ENCODE results near the gene SLC27A5. TPM values are rescaled to one million over a fixed set of nuclear protein-coding genes. Genes with fewer than 3 reads are reported as not detected.
"Not testable (repeated sequence)": the region's sequence is repeated elsewhere in the genome, so short reads cannot be mapped to it uniquely, and the experiment has no call there.

Gene SLC27A5
- total RNA-seq, 4 donors from 2014 or later: 10.6 to 22.4 (median 17.7) TPM

DNA sequence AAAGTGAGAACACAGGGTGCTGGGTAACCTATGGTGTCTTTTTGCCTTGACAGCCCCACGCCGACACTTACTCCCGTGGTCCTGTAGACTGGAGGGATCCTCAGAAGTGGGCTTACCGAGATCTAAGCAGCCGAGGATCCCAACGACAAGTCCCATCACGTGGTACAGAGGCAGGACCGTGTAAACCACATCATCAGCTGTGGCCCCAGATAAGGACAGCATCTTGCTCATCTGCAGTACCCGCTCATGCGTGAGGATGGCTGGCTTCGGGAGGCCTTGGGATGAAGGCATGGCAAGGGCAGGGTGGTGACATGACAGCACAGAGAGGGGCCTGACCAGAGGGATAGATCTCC is 2.1 kb downstream of the SLC27A5 start:
- Histone ChIP-seq H3K4me1 (peaks cover 10 to 11% of the 10 kb centered on the region in 2 donors), H3K36me3 (no peaks in the 10 kb centered on the region), H3K4me3 (replicated peaks in 1 of 3) (no peak overlapping the region), H3K27me3 (no peaks in the 10 kb centered on the region), H3K9me3 (no peaks in the 10 kb centered on the region), H3K27ac (no peak overlapping the region)
- TF ChIP-seq, protein P1, sequence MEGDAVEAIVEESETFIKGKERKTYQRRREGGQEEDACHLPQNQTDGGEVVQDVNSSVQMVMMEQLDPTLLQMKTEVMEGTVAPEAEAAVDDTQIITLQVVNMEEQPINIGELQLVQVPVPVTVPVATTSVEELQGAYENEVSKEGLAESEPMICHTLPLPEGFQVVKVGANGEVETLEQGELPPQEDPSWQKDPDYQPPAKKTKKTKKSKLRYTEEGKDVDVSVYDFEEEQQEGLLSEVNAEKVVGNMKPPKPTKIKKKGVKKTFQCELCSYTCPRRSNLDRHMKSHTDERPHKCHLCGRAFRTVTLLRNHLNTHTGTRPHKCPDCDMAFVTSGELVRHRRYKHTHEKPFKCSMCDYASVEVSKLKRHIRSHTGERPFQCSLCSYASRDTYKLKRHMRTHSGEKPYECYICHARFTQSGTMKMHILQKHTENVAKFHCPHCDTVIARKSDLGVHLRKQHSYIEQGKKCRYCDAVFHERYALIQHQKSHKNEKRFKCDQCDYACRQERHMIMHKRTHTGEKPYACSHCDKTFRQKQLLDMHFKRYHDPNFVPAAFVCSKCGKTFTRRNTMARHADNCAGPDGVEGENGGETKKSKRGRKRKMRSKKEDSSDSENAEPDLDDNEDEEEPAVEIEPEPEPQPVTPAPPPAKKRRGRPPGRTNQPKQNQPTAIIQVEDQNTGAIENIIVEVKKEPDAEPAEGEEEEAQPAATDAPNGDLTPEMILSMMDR (IDR thresholded peaks at IDR 0.05): no peak
- TF ChIP-seq POLR2A (IDR thresholded peaks at IDR 0.05): no peak
- no peak for DNase-seq
- intact Hi-C loops (cut with DNase I): no loop called here
- WGBS, 2 donors: 81 to 88% methylated on average over 11 of the region's 11 CpGs

DNA sequence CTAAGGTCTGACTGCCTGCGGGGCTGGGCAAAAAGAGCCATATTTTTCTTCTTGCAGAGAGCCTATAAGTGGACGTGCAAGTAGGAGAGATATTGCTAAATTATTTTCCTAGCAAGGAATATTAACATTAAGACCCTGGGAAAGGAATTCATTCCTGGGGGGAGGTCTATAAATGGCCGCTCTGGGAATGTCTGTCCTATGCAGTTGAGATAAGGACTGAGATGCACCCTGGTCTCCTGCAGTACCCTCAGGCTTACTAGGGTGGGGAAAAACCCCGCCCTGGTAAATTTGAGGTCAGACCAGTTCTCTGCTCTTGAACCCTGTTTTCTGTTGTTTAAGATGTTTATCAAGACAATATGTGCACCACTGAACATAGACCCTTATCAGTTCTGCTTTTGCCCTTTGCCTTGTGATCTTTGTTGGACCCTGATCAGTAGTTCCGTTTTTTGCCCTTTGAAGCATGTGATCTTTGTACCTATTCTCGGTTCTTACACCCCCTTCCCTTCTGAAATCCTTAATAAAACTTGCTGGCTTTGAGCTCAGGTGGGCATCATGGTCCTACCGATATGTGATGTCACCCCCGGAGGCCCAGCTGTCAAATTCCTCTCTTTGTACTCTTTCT is 4.1 kb downstream of the SLC27A5 start:
- H3K27me3 ChIP-seq; DNase-seq; H3K27ac ChIP-seq; H3K9me3 ChIP-seq; H3K4me3 ChIP-seq (replicated peaks in 1 of 3); H3K36me3 ChIP-seq; intact Hi-C loops (cut with DNase I); H3K4me1 ChIP-seq: not testable (repeated sequence)
- 76 to 86% methylated on average over 7 to 8 of the region's 8 CpGs for WGBS, 2 donors

DNA sequence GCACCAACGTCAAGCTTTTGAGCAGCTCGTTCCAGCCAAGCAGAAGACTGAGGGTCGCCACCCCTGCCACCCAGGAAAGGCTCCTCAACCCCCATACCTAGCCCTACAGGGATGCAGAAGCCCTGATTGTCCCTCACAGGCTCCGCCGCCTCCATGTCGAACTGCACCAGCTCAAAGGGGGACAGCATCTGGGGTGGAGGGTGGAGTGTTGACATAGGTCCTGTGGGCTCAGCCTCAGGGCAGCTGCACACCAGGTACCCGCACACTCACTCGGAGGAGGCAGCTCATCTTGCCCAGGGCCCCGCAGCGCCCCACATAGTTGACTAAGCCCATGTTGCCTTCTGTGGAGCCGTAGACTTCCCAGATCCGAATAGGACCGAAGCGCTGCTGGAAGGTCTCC is 11.6 kb downstream of the SLC27A5 start:
- no peaks in the 10 kb centered on the region for H3K27me3 ChIP-seq
- H3K4me1 ChIP-seq: peaks cover 17 to 19% of the 10 kb centered on the region in 2 donors
- H3K9me3 ChIP-seq: no peaks in the 10 kb centered on the region
- H3K36me3 ChIP-seq: no peaks in the 10 kb centered on the region
- intact Hi-C loops (cut with DNase I): no loop called here
- peak overlapping the region in 1 of 3 donors; percentile 55 for H3K4me3 ChIP-seq (replicated peaks in 1 of 3)
- H3K27ac ChIP-seq: no peak overlapping the region
- TF ChIP-seq, protein P1 (IDR thresholded peaks at IDR 0.05): no peak
- no peak for TF ChIP-seq POLR2A (IDR thresholded peaks at IDR 0.05)
- 70 to 94% methylated on average over 3 to 11 of the region's 14 CpGs for WGBS, 2 donors
- no peak for DNase-seq

DNA sequence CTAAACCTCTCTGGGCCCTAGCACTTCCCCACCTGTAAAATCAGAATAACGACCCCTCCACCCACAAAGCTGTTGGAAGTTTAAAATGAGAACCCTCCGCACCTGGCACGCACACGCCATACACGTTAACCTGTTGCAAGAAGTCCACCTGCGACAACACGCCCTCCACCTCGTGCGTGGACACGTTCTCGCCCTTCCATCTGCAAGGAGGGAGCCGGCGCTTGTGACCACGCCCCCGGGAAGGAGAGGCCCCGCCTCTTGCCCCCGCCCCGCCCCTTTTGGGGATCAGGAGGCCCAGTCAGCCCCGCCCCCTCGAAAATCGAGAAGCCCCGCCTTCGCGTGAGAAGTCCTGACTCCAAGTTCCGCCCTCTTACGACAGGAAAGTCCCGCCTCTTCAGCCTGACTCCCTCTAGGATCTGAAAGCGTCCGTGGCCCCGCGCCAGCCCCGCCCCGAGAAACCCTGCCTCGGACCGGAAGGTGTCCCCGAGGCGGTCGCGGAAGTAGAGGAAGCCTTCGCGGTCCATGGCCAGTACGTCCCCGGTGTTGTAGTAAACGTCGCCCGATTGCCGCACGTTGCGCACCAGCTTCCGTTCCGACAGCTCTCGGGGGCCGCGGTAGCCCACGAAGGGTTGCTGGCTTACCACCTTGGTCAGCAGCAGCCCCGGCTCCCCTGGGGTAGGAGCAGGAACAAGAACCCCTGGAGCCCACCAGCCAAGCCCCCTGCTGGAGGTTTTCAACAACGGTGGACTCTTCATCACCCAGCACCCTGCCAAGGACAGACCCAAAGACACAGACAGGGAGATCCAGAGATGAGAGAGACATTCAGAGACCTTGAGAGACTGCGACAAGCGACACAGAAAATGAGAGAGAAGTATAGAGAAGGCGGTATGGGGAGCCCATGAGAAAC is 12.5 kb downstream of the SLC27A5 start:
- DNase-seq: peak; percentile 100
- Histone ChIP-seq H3K36me3 (no peaks in the 10 kb centered on the region), H3K27me3 (no peaks in the 10 kb centered on the region), H3K4me3 (replicated peaks in 1 of 3) (peak overlapping the region in 2 of 3 donors; percentile 55 to 74), H3K9me3 (no peaks in the 10 kb centered on the region), H3K4me1 (peaks cover 17 to 19% of the 10 kb centered on the region in 2 donors), H3K27ac (peak overlapping the region; percentile 56 to 83 (median 70))
- TF ChIP-seq, protein P1 (IDR thresholded peaks at IDR 0.05): peak in 2 of 6 experiments; percentile 8 to 30
- peak in 1 of 2 donors; percentile 69 for TF ChIP-seq POLR2A (IDR thresholded peaks at IDR 0.05)
- intact Hi-C loops (cut with DNase I): no loop called here
- WGBS, 2 donors: 2 to 5% methylated on average over 8 to 31 of the region's 60 CpGs

DNA sequence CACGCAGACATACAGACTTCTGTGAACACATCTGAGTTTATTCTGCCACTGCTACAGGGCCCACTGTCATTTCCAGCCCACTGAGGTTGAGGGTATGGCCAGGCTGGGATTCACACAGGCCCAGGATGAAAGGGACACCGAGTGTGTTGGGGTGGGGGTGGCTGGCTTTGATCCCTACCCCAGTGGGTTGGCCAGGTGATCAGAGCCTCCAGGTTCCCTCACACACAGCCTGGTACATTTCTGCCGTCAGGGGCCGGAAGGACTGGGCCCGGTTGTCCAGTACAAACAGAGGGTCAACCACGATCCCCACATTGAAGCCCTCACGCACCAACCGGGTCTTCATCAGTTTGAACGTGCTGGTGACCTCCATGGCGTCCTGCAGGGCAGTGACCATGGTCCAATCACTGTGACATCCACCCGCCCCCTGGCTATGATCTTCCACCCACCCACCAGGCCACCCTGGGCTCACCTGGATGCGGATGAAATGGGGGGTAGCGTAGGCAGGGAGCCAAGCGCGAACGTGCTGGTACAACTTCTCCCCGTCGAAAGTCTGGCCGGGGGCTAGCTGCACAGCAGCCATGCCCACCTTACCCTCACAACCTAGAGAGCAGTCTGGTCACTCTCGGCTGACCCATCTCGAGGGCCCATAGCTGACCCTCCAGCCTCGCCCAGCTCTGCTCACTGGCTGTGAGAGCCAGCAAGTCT is 13.3 kb downstream of the SLC27A5 start:
- peak in 1 of 2 donors; percentile 31 for DNase-seq
- H3K27ac ChIP-seq: no peak overlapping the region
- intact Hi-C loops (cut with DNase I): no loop called here
- H3K9me3 ChIP-seq: no peaks in the 10 kb centered on the region
- 70 to 75% methylated on average over 15 to 22 of the region's 22 CpGs for WGBS, 2 donors
- H3K27me3 ChIP-seq: no peaks in the 10 kb centered on the region
- no peaks in the 10 kb centered on the region for H3K36me3 ChIP-seq
- TF ChIP-seq, protein P1 (IDR thresholded peaks at IDR 0.05): no peak
- peak overlapping the region in 2 of 3 donors; percentile 30 to 46 for H3K4me3 ChIP-seq (replicated peaks in 1 of 3)
- H3K4me1 ChIP-seq: peaks cover 17 to 19% of the 10 kb centered on the region in 2 donors
